Fibroblast of lung (primary cell): ENCODE data around the gene AGK. TPM values are rescaled to one million over a fixed set of nuclear protein-coding genes. Genes with fewer than 3 reads are reported as not detected.

ENCODE experiments used
- DNase-seq, 2 donors: peaks; one replicate each; pipeline versions ENCODE4 v3.0.0 to v3.0.0-alpha.2; 2010; ENCODE audit warnings: low read depth in 2 of 2
- H2AFZ ChIP-seq: 2 replicates; pipeline ENCODE4 v1.5.1; 2012; ENCODE audit warnings: low read length, control low read depth, inconsistent platforms
- H3K27ac ChIP-seq: 2 replicates; pipeline ENCODE4 v1.5.1; 2011; ENCODE audit warnings: low read length, control low read depth; ENCODE audit not compliant: insufficient read depth
- H3K27me3 ChIP-seq: 2 replicates; pipeline ENCODE4 v1.5.1; 2011; ENCODE audit warnings: mild to moderate bottlenecking, low read length; ENCODE audit not compliant: control insufficient read depth, insufficient read depth
- H3K36me3 ChIP-seq: 2 replicates; pipeline ENCODE4 v1.5.1; 2011; ENCODE audit warnings: low read length; ENCODE audit not compliant: control insufficient read depth, insufficient read depth
- H3K4me1 ChIP-seq: 2 replicates; pipeline ENCODE4 v1.5.1; 2011; ENCODE audit warnings: low read length; ENCODE audit not compliant: control insufficient read depth, insufficient read depth; ENCODE audit errors: extremely low read depth
- H3K4me2 ChIP-seq: 2 replicates; pipeline ENCODE4 v1.5.1; 2011; ENCODE audit warnings: low read length, control low read depth; ENCODE audit not compliant: insufficient read depth; ENCODE audit errors: extremely low read depth
- H3K4me3 ChIP-seq, 4 experiments: fragments of 200-600 bp in 1 of 4; sonication (generic) in 1 of 4; replicated peaks in 1 of 4; 2 replicates each; pipeline ENCODE4 v1.5.1; 2011 to 2016; ENCODE audit warnings: low read length in 4 of 4, low read depth in 3 of 4, mild to moderate bottlenecking in 3 of 4, control low read depth in 2 of 4, inconsistent platforms in 1 of 4, mixed read lengths in 1 of 4; ENCODE audit not compliant: insufficient read depth in 1 of 4; ENCODE audit errors: control extremely low read depth in 1 of 4
- H3K79me2 ChIP-seq: 2 replicates; pipeline ENCODE4 v1.5.1; 2012; ENCODE audit warnings: mild to moderate bottlenecking, low read length, inconsistent platforms; ENCODE audit not compliant: control insufficient read depth, insufficient read depth
- H3K9ac ChIP-seq: 2 replicates; pipeline ENCODE4 v1.5.1; 2011; ENCODE audit warnings: mild to moderate bottlenecking, low read length, control low read depth; ENCODE audit not compliant: insufficient read depth
- H3K9me3 ChIP-seq: 2 replicates; pipeline ENCODE4 v1.5.1; 2012; ENCODE audit warnings: low read depth, low read length; ENCODE audit not compliant: control insufficient read depth, insufficient read depth
- H4K20me1 ChIP-seq: 2 replicates; pipeline ENCODE4 v1.5.1; 2011; ENCODE audit warnings: low read length; ENCODE audit not compliant: control insufficient read depth, insufficient read depth; ENCODE audit errors: extremely low read depth
- EZH2 ChIP-seq: IDR thresholded peaks from 2 replicates; pipeline ENCODE4 v1.5.1; 2012; ENCODE audit warnings: low read length, control low read depth, mild to moderate bottlenecking; ENCODE audit errors: missing control alignments
- polyA plus RNA-seq, 2 donors: library from polyadenylated mRNA; depleted of rRNA in 1 of 2; stranded (reverse) in 1 of 2; unstranded in 1 of 2; fragments of >200 nt; gene quantifications; 2 replicates each; pipeline ENCODE4 v1.2.1, GENCODE V29; 2011 to 2012; ENCODE audit warnings: missing spikeins in 1 of 2
- total RNA-seq: library from RNA; depleted of rRNA; stranded (reverse); fragments of >200 nt; gene quantifications from 2 replicates; pipeline ENCODE4 v1.2.1, GENCODE V29; 2014
- TF ChIP-seq, protein P1 (sequence below), 2 donors: IDR thresholded peaks in 1 of 2; conservative IDR thresholded peaks in 1 of 2; 1 replicate in 1 of 2; 2 replicates in 1 of 2; pipeline ENCODE4 v1.5.1; 2011 to 2012; ENCODE audit warnings: low read length in 2 of 2, control low read depth in 1 of 2, inconsistent platforms in 1 of 2, low read depth in 1 of 2, mild to moderate bottlenecking in 1 of 2

Gene AGK
- total and polyA plus RNA-seq, 2 donors (not counting 1 experiment from before 2014, with no cell fraction given), result 20.8 to 42.5 TPM

GRCh38 chr7:141584935-141585334 lies 33.7 kb downstream of the AGK start:
- H3K9ac ChIP-seq, result no peak overlapping the region
- no peak overlapping the region for H3K4me3 ChIP-seq
- TF ChIP-seq, protein P1, sequence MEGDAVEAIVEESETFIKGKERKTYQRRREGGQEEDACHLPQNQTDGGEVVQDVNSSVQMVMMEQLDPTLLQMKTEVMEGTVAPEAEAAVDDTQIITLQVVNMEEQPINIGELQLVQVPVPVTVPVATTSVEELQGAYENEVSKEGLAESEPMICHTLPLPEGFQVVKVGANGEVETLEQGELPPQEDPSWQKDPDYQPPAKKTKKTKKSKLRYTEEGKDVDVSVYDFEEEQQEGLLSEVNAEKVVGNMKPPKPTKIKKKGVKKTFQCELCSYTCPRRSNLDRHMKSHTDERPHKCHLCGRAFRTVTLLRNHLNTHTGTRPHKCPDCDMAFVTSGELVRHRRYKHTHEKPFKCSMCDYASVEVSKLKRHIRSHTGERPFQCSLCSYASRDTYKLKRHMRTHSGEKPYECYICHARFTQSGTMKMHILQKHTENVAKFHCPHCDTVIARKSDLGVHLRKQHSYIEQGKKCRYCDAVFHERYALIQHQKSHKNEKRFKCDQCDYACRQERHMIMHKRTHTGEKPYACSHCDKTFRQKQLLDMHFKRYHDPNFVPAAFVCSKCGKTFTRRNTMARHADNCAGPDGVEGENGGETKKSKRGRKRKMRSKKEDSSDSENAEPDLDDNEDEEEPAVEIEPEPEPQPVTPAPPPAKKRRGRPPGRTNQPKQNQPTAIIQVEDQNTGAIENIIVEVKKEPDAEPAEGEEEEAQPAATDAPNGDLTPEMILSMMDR (conservative IDR thresholded peaks at IDR 0.05 in 1 of 2, IDR thresholded peaks at IDR 0.05 in 1 of 2; ENCODE audit: low read depth in 1 of 2, low read length in 2 of 2), result no peak
- no peak for TF ChIP-seq EZH2
- H3K27ac ChIP-seq, result peak overlapping the region; percentile 37
- H3K9me3 ChIP-seq, result no peaks in the 10 kb centered on the region
- H3K79me2 ChIP-seq, result no peaks in the 10 kb centered on the region
- H2AFZ ChIP-seq, result no peak overlapping the region
- H3K4me2 ChIP-seq, result no peak overlapping the region
- no peaks in the 10 kb centered on the region for H4K20me1 ChIP-seq
- no peaks in the 10 kb centered on the region for H3K27me3 ChIP-seq
- no peaks in the 10 kb centered on the region for H3K36me3 ChIP-seq
- no peak for DNase-seq
- H3K4me1 ChIP-seq, result peaks cover 4% of the 10 kb centered on the region

DNA sequence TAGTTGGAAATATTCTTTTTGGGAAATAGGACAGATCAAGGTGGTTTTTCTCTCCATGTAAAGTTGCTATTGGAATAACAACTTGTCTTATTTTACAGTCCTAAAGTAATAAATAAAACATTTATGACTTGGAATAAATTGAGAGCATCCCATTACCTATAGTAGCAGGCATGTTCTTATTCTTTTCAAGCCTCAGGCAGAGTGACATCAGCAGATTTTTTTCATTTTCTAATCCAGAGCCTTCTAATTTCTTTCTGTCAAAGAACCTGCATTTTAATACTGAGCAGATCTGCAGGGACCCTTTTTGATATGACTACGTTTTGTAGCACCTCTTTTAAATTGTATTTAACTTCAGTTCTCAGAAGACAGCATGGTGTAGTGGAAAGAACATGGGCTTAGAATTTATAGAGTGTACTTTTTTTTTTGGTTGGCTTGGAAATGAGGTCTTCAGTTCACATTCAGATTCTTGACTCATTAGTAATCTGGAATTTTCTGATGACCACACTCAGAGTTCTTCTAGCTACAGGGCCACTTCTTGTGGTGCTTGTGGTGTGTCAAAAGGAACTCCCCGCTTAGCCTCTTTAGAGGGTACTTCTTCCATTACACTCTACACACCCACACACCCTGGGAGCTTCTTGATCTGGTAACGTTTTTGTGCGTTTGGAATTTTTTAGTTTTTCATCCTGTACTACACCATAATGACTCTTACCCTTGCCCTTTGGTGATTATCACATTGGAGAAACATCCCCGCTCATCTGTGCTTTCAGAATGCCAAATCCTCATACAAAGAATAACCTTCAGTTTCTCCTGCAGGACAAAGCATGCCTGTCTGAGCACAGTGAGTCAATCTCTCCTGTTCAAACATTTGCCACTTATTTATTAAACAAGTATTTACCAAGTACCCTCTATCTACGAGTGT lies 34.6 kb downstream of the AGK start:
- H3K36me3 ChIP-seq, result no peaks in the 10 kb centered on the region
- peak overlapping the region in 1 of 4 experiments; percentile 28 for H3K4me3 ChIP-seq
- TF ChIP-seq, protein P1 (conservative IDR thresholded peaks at IDR 0.05 in 1 of 2, IDR thresholded peaks at IDR 0.05 in 1 of 2; ENCODE audit: low read depth in 1 of 2, low read length in 2 of 2), result no peak
- no peak for TF ChIP-seq EZH2
- H4K20me1 ChIP-seq, result no peaks in the 10 kb centered on the region
- no peak overlapping the region for H3K4me2 ChIP-seq
- H3K4me1 ChIP-seq, result peaks cover 4% of the 10 kb centered on the region
- no peak overlapping the region for H3K9ac ChIP-seq
- DNase-seq, result peak; percentile 82 to 99
- no peak overlapping the region for H2AFZ ChIP-seq
- H3K9me3 ChIP-seq, result no peaks in the 10 kb centered on the region
- H3K27me3 ChIP-seq, result no peaks in the 10 kb centered on the region
- peak overlapping the region; percentile 37 for H3K27ac ChIP-seq
- no peaks in the 10 kb centered on the region for H3K79me2 ChIP-seq

- peak overlapping the region; percentile 37 for H3K27ac ChIP-seq
- no peak overlapping the region for H3K4me2 ChIP-seq
- H3K4me3 ChIP-seq, result no peak overlapping the region
- no peaks in the 10 kb centered on the region for H4K20me1 ChIP-seq
- no peaks in the 10 kb centered on the region for H3K79me2 ChIP-seq
- TF ChIP-seq EZH2, result no peak
- TF ChIP-seq, protein P1 (conservative IDR thresholded peaks at IDR 0.05 in 1 of 2, IDR thresholded peaks at IDR 0.05 in 1 of 2; ENCODE audit: low read depth in 1 of 2, low read length in 2 of 2), result no peak
- H3K9me3 ChIP-seq, result no peaks in the 10 kb centered on the region
- H3K36me3 ChIP-seq, result no peaks in the 10 kb centered on the region
- H2AFZ ChIP-seq, result no peak overlapping the region
- no peak overlapping the region for H3K9ac ChIP-seq
- H3K27me3 ChIP-seq, result no peaks in the 10 kb centered on the region
- DNase-seq, result no peak
- H3K4me1 ChIP-seq, result peaks cover 4% of the 10 kb centered on the region
Observed at GRCh38 chr7:141586878-141587277, 35.7 kb downstream of the AGK start.
